H1 (cell line): ENCODE data around the gene SIX1. TPM values are rescaled to one million over a fixed set of nuclear protein-coding genes. Genes with fewer than 3 reads are reported as not detected.
A peak's percentile ranks its signal among the peaks of the same experiment; 100 is the strongest.

Experiments used
- CTCF ChIA-PET: fragments of 300-600 bp; sonication (Branson Sonifier 250); formaldehyde crosslinking; loops from one replicate; lab custom pipeline; 2021; ENCODE audit not compliant: partially characterized antibody; lab: Charles Lee
- POLR2A ChIA-PET: fragments of 300-600 bp; sonication (Branson Sonifier 250); formaldehyde crosslinking; loops from one replicate; lab custom pipeline; 2021; ENCODE audit warnings: inconsistent platforms; ENCODE audit not compliant: partially characterized antibody; lab: Charles Lee
- DNase-seq, 2 experiments: peaks; one replicate each; pipeline versions ENCODE4 v3.0.0 to v3.0.0-alpha.2; 2010 to 2022; ENCODE audit warnings: low spot score in 2 of 2, low read depth in 1 of 2, mixed read lengths in 1 of 2
- FAIRE-seq: peaks from 2 replicates; lab custom pipeline; 2011; peaks lifted over from hg19 to GRCh38; lab: Jason Lieb, UNC
- H2AFZ ChIP-seq: 2 replicates; pipeline ENCODE4 v1.8.1; 2012; ENCODE audit warnings: low read length, inconsistent platforms
- H2AK5ac ChIP-seq: 2 replicates; pipeline ENCODE4 v1.6.1; 2013; ENCODE audit warnings: low read depth, low read length
- H2BK120ac ChIP-seq: replicated peaks from 2 replicates; pipeline ENCODE3; 2013; ENCODE audit warnings: low read depth, low read length, inconsistent platforms
- H2BK12ac ChIP-seq: 2 replicates; pipeline ENCODE4 v1.6.1; 2013; ENCODE audit warnings: low read depth, low read length
- H2BK15ac ChIP-seq: 2 replicates; pipeline ENCODE4 v1.6.1; 2013; ENCODE audit warnings: low read length
- H2BK20ac ChIP-seq: 2 replicates; pipeline ENCODE4 v1.6.1; 2013; ENCODE audit warnings: low read length
- H2BK5ac ChIP-seq: 2 replicates; pipeline ENCODE4 v1.6.1; 2013; ENCODE audit warnings: low read depth, low read length
- H3K14ac ChIP-seq: 2 replicates; pipeline ENCODE4 v1.6.1; 2013; ENCODE audit warnings: inconsistent platforms; ENCODE audit not compliant: insufficient read length
- H3K18ac ChIP-seq: 2 replicates; pipeline ENCODE4 v1.6.1; 2013; ENCODE audit warnings: low read length; ENCODE audit errors: extremely low read depth
- H3K23ac ChIP-seq: 2 replicates; pipeline ENCODE4 v1.6.1; 2013; ENCODE audit warnings: inconsistent platforms; ENCODE audit not compliant: insufficient read length
- H3K23me2 ChIP-seq: 2 replicates; pipeline ENCODE4 v1.6.1; 2013; ENCODE audit warnings: low read depth, low read length
- H3K27ac ChIP-seq: 2 replicates; pipeline ENCODE4 v1.6.1; 2011; ENCODE audit warnings: low read depth, low read length, inconsistent platforms
- H3K27me3 ChIP-seq, 4 experiments: replicated peaks in 1 of 4; 1 replicate in 1 of 4; 2 replicates in 3 of 4; pipeline versions ENCODE4 v1.6.1 to v1.8.1; 2011 to 2013; ENCODE audit warnings: low read length in 3 of 4, mild to moderate bottlenecking in 3 of 4, inconsistent platforms in 2 of 4, mixed read lengths in 2 of 4, moderate library complexity in 1 of 4; ENCODE audit not compliant: control insufficient read depth in 3 of 4, insufficient read depth in 3 of 4; ENCODE audit errors: extremely low read depth in 1 of 4
- H3K36me3 ChIP-seq, 4 experiments: 2 replicates each; pipeline versions ENCODE4 v1.6.1 to v1.8.1; 2011 to 2013; ENCODE audit warnings: mild to moderate bottlenecking in 4 of 4, low read length in 3 of 4, moderate library complexity in 2 of 4, control low read depth in 1 of 4, inconsistent platforms in 1 of 4; ENCODE audit not compliant: insufficient read depth in 4 of 4, control insufficient read depth in 2 of 4
- H3K4ac ChIP-seq: replicated peaks from 2 replicates; pipeline ENCODE3; 2013; ENCODE audit warnings: low read length, low read depth, mixed read lengths, inconsistent platforms; ENCODE audit not compliant: insufficient read length
- H3K4me1 ChIP-seq, 4 experiments: replicated peaks in 1 of 4; 1 replicate in 1 of 4; 2 replicates in 3 of 4; pipeline versions ENCODE4 v1.6.1 to v1.8.1; 2011 to 2013; ENCODE audit warnings: low read length in 3 of 4, inconsistent platforms in 2 of 4, mixed read lengths in 1 of 4; ENCODE audit not compliant: insufficient read depth in 4 of 4, control insufficient read depth in 3 of 4
- H3K4me2 ChIP-seq, 2 experiments: 2 replicates each; pipeline versions ENCODE4 v1.6.1 to v1.8.1; 2011 to 2013; ENCODE audit warnings: low read depth in 2 of 2, low read length in 2 of 2, control low read depth in 1 of 2, inconsistent platforms in 1 of 2, mild to moderate bottlenecking in 1 of 2; ENCODE audit not compliant: insufficient read depth in 1 of 2
- H3K4me3 ChIP-seq, 4 experiments: fragments of 200-600, 300-600 bp in 1 of 4; sonication (generic), shearing (Covaris generic), sonication (Bioruptor Twin) in 1 of 4; 2 replicates each; pipeline versions ENCODE4 v1.5.1 to v1.8.1; 2011 to 2016; ENCODE audit warnings: low read length in 4 of 4, low read depth in 3 of 4, control low read depth in 2 of 4, inconsistent platforms in 2 of 4, mild to moderate bottlenecking in 2 of 4, mixed read lengths in 1 of 4, moderate library complexity in 1 of 4; ENCODE audit not compliant: insufficient read depth in 2 of 4; ENCODE audit errors: extremely low read depth in 1 of 4
- H3K56ac ChIP-seq: replicated peaks from 2 replicates; pipeline ENCODE3; 2013; ENCODE audit warnings: low read depth, mild to moderate bottlenecking, mixed read lengths, low read length, inconsistent platforms; ENCODE audit not compliant: insufficient read length
- H3K79me1 ChIP-seq: 2 replicates; pipeline ENCODE4 v1.6.1; 2013; ENCODE audit warnings: low read depth, low read length, control low read depth
- H3K79me2 ChIP-seq, 2 experiments: 2 replicates each; pipeline versions ENCODE4 v1.6.1 to v1.8.1; 2012 to 2013; ENCODE audit warnings: low read length in 2 of 2, mild to moderate bottlenecking in 2 of 2, inconsistent platforms in 1 of 2; ENCODE audit not compliant: insufficient read depth in 2 of 2, control insufficient read depth in 1 of 2
- H3K9ac ChIP-seq, 4 experiments: replicated peaks in 1 of 4; 1 replicate in 1 of 4; 2 replicates in 3 of 4; pipeline versions ENCODE4 v1.6.1 to v1.8.1; 2011 to 2013; ENCODE audit warnings: low read depth in 3 of 4, low read length in 3 of 4, control low read depth in 2 of 4, mild to moderate bottlenecking in 2 of 4, moderate library complexity in 2 of 4, inconsistent platforms in 1 of 4; ENCODE audit errors: extremely low read depth in 1 of 4
- H3K9me3 ChIP-seq, 2 experiments: 2 replicates each; pipeline versions ENCODE4 v1.6.1 to v1.8.1; 2012 to 2013; ENCODE audit warnings: mild to moderate bottlenecking in 2 of 2, moderate library complexity in 2 of 2, control low read depth in 1 of 2, inconsistent platforms in 1 of 2, low read depth in 1 of 2, low read length in 1 of 2, mixed read lengths in 1 of 2; ENCODE audit not compliant: insufficient read depth in 2 of 2
- H4K20me1 ChIP-seq, 2 experiments: replicated peaks in 1 of 2; 2 replicates each; pipeline versions ENCODE3 to v1.8.1; 2011 to 2013; ENCODE audit warnings: inconsistent platforms in 2 of 2, low read length in 2 of 2, mild to moderate bottlenecking in 1 of 2; ENCODE audit not compliant: insufficient read depth in 2 of 2, control insufficient read depth in 1 of 2
- H4K5ac ChIP-seq: 2 replicates; pipeline ENCODE4 v1.6.1; 2013; ENCODE audit warnings: low read length, low read depth, mixed read lengths, inconsistent platforms; ENCODE audit not compliant: insufficient read length
- H4K8ac ChIP-seq: 2 replicates; pipeline ENCODE4 v1.8.0; 2013; ENCODE audit warnings: mild to moderate bottlenecking, moderate library complexity, low read length, inconsistent platforms; ENCODE audit not compliant: insufficient read depth; ENCODE audit errors: extremely low read depth
- H4K91ac ChIP-seq: replicated peaks from 2 replicates; pipeline ENCODE3; 2013; ENCODE audit warnings: low read length, mixed read lengths, inconsistent platforms; ENCODE audit not compliant: insufficient read length
- CBX8 ChIP-seq: fragments of 300-800, 300-1000 bp; sonication (generic); IDR thresholded peaks from 2 replicates; pipeline ENCODE4 v1.7.1; 2016; ENCODE audit warnings: low read depth, low read length, borderline replicate concordance
- CHD1 ChIP-seq: IDR thresholded peaks from 2 replicates; pipeline ENCODE4 v1.6.1; 2012; ENCODE audit warnings: low read depth, low read length, improper control_type of control experiment
- CHD2 ChIP-seq: IDR thresholded peaks from 2 replicates; pipeline ENCODE4 v1.6.1; 2012; ENCODE audit warnings: low read length, improper control_type of control experiment
- HDAC6 ChIP-seq: IDR thresholded peaks from one replicate; pipeline ENCODE4 v1.7.1; 2012; ENCODE audit warnings: low read depth, mild to moderate bottlenecking, inconsistent platforms, low read length, moderate library complexity
- MAX ChIP-seq: IDR thresholded peaks from 2 replicates; pipeline ENCODE4 v1.6.1; 2012; ENCODE audit warnings: inconsistent platforms
- NRF1 ChIP-seq: IDR thresholded peaks from 2 replicates; pipeline ENCODE4 v1.6.1; 2011; ENCODE audit warnings: mild to moderate bottlenecking, low read depth, low read length, improper control_type of control experiment
- POU5F1 ChIP-seq: IDR thresholded peaks from 2 replicates; pipeline ENCODE4 v1.6.1; 2011; ENCODE audit warnings: low read depth, mild to moderate bottlenecking, low read length, moderate library complexity
- RNF2 ChIP-seq: fragments of 200-900, 300-1000 bp; sonication (generic); IDR thresholded peaks from 2 replicates; pipeline ENCODE4 v1.7.1; 2016; ENCODE audit warnings: borderline replicate concordance, low read depth, mild to moderate bottlenecking, antibody characterized with exemption, low read length; ENCODE audit not compliant: poor library complexity, severe bottlenecking; ENCODE audit errors: missing control alignments
- SAP30 ChIP-seq: fragments of 300-600 bp; sonication (generic); IDR thresholded peaks from 2 replicates; pipeline ENCODE4 v1.7.1; 2012; ENCODE audit warnings: low read length, moderate library complexity, mild to moderate bottlenecking, inconsistent platforms; ENCODE audit not compliant: insufficient read depth, insufficient replicate concordance
- SP1 ChIP-seq: IDR thresholded peaks from 2 replicates; pipeline ENCODE4 v1.6.1; 2011; ENCODE audit warnings: low read depth, low read length
- SUZ12 ChIP-seq: fragments of 200-600 bp; sonication (generic); IDR thresholded peaks from 2 replicates; pipeline ENCODE4 v1.6.1; 2012; ENCODE audit warnings: mild to moderate bottlenecking, inconsistent platforms, low read length, moderate library complexity, mixed read lengths
- TBP ChIP-seq: IDR thresholded peaks from 2 replicates; pipeline ENCODE4 v1.6.1; 2011; ENCODE audit warnings: low read depth, low read length, improper control_type of control experiment
- ZNF274 ChIP-seq: IDR thresholded peaks from 2 replicates; pipeline ENCODE4 v1.7.0; 2012; ENCODE audit warnings: low read length, borderline replicate concordance; ENCODE audit errors: extremely low read depth
- WGBS, 2 experiments: shearing (Covaris generic) in 1 of 2; methylation state at CpG; one replicate each; pipeline versions ENCODE4 v1.1.6 to v1.1.7; 2013 to 2015; ENCODE audit warnings: low lambda C conversion rate in 2 of 2, mixed read lengths in 2 of 2, inconsistent platforms in 1 of 2, low coverage in 1 of 2, missing lambda C conversion rate in 1 of 2; ENCODE audit not compliant: insufficient replicate concordance in 2 of 2, insufficient coverage in 1 of 2, insufficient read length in 1 of 2; ENCODE audit errors: extremely low coverage in 1 of 2, missing lambda C conversion rate in 1 of 2; 5-methylcytosine and 5-hydroxymethylcytosine counted together
- polyA plus RNA-seq, 7 experiments: library from polyadenylated mRNA; depleted of rRNA in 3 of 7; stranded (reverse) in 5 of 7; unstranded in 2 of 7; fragments of >200 nt in 5 of 7; fragments of 200-250 nt in 2 of 7; gene quantifications; 1 replicate in 5 of 7; 2 replicates in 1 of 7; 4 replicates in 1 of 7; pipeline versions ENCODE4 v1.2.1 to v1.2.3, GENCODE V29; 2011 to 2013; ENCODE audit warnings: missing spikeins in 2 of 7, mixed read lengths in 2 of 7
- total RNA-seq: library from RNA; stranded (reverse); fragmentation: NEBNext Ultra II Directional; extraction: Animal tissue kit (Norgen Biotek cat#: 25700); gene quantifications from 2 replicates; pipeline ENCODE4 v1.2.1, GENCODE V29; 2021

Gene SIX1
- total and polyA plus RNA-seq, 2 of the 8 experiments (the other 6 are each of a cell fraction or from before 2014, with no cell fraction given) = 0.03 to 0.69 TPM

- H3K23ac ChIP-seq = no peak overlapping the region
- H4K20me1 ChIP-seq = peaks cover 5 to 14% of the 10 kb centered on the region in 2 experiments
- no peak overlapping the region for H4K91ac ChIP-seq
- DNase-seq = no peak
- peak overlapping the region; percentile 8; the same call in 1 of the 2 replicates for H4K8ac ChIP-seq
- H3K23me2 ChIP-seq = peaks cover 4% of the 10 kb centered on the region; the same call in 1 of the 2 replicates
- FAIRE-seq = no peak
- no peak overlapping the region for H2AFZ ChIP-seq
- no peak overlapping the region for H3K27ac ChIP-seq
- ChIA-PET CTCF (interaction anchor here (0.6 to 5.9 kb wide), 5 partner anchors 10 to 610 kb away, joined by 3 to 34 read pairs (median 6); no protein-coding TSS in a partner anchor), POLR2A (interaction anchor here (0.6 to 6.5 kb wide), 3 partner anchors 12 to 563 kb away, joined by 3 to 55 read pairs (median 5); no protein-coding TSS in a partner anchor)
- no peak overlapping the region for H2BK5ac ChIP-seq
- no peak overlapping the region for H2BK120ac ChIP-seq
- no peak overlapping the region for H4K5ac ChIP-seq
- peaks cover 17 to 45% (median 27%) of the 10 kb centered on the region in 4 experiments for H3K4me1 ChIP-seq
- H3K4ac ChIP-seq = no peak overlapping the region
- no peak overlapping the region for H3K9ac ChIP-seq
- H3K79me2 ChIP-seq = no peaks in the 10 kb centered on the region
- no peaks in the 10 kb centered on the region for H3K79me1 ChIP-seq
- no peak overlapping the region for H3K14ac ChIP-seq
- H3K4me2 ChIP-seq = peak overlapping the region; percentile 71 to 73; a peak in 3 of 4 replicates
- H3K27me3 ChIP-seq = peaks cover 68 to 100% (median 83%) of the 10 kb centered on the region in 4 experiments
- H3K36me3 ChIP-seq = peaks cover 0 to 2% (median 0%) of the 10 kb centered on the region in 4 experiments; a peak in 1 of 8 replicates
- no peak overlapping the region for H2AK5ac ChIP-seq
- peak overlapping the region; percentile 51; the same call in 1 of the 2 replicates for H3K18ac ChIP-seq
- peak overlapping the region in 1 of 4 experiments; percentile 52; a peak in 2 of 8 replicates for H3K4me3 ChIP-seq
- H2BK20ac ChIP-seq = no peak overlapping the region
- H3K9me3 ChIP-seq = no peaks in the 10 kb centered on the region
- H3K56ac ChIP-seq = no peak overlapping the region
- no peak overlapping the region for H2BK15ac ChIP-seq
- 2% methylated on average over 16 of the region's 16 CpGs; no CpG with 5 or more reads in 1 of the 2 experiments for WGBS, 2 experiments
- peak overlapping the region; percentile 87; the same call in 1 of the 2 replicates for H2BK12ac ChIP-seq
- peak; percentile 84; the same call in 1 of the 2 replicates for TF ChIP-seq SUZ12
- TF ChIP-seq MAX = no peak
- no peak for TF ChIP-seq TBP
- no peak for TF ChIP-seq POU5F1
- TF ChIP-seq CBX8 = peak; percentile 69; the same call in 1 of the 2 replicates
- no peak for TF ChIP-seq ZNF274
- TF ChIP-seq CHD2 = no peak
- TF ChIP-seq SAP30 = no peak
- no peak for TF ChIP-seq CHD1
- no peak for TF ChIP-seq SP1
- TF ChIP-seq NRF1 = no peak
- peak; percentile 91 for TF ChIP-seq RNF2
- no peak for TF ChIP-seq HDAC6
Measured at GRCh38 chr14:60643141-60643462, 6.2 kb downstream of the SIX1 start.
